Stimulated activated CD4-positive, alpha-beta T cell treated with anti-CD3 and anti-CD28 coated beads, Interleukin-1b, Interleukin-23, amount 100 ng/mL, for 1 hour (primary cell): ENCODE results near the gene TRIO.

Experiments
- DNase-seq, 2 donors: peaks; one replicate each; pipeline ENCODE4 v3.0.0-alpha.2; 2020; ENCODE audit warnings: low read depth in 2 of 2

The TRIO gene

DNA sequence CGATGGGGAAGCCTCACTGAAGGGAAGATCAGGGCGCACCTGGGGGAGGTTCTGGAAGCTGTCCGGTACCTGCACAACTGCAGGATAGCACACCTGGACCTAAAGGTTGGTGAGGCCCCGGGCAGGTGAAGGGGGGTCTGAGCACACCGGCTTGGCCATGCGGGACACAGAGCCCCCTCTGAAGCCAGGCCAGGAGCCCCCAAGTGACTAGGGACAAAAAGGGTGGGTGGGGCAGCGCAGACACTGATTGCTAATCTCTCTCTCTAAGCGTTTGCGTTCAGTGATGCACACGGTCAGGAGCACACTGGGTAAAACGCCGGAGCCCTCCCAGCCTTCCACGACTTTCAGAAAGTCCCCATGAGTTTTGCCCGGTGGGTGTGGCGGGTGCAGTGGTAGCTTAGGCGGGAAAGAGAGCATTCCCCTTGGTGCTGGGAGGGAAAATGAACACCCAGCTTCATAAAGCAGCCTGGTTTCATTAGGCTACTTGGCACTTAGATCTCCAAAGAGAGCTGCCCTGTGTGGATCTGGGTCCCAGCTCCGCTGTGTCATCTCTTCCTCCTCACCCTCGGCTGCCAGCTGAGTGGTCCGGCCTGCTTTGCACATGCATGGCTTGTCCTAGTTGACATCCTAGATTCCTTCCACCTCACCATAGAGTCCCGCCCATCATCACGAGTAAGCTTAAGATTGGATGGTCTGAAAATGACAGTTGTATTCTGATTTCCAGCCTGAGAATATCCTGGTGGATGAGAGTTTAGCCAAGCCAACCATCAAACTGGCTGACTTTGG lies 364.2 kb downstream of the TRIO start:
- no peak for DNase-seq

DNA sequence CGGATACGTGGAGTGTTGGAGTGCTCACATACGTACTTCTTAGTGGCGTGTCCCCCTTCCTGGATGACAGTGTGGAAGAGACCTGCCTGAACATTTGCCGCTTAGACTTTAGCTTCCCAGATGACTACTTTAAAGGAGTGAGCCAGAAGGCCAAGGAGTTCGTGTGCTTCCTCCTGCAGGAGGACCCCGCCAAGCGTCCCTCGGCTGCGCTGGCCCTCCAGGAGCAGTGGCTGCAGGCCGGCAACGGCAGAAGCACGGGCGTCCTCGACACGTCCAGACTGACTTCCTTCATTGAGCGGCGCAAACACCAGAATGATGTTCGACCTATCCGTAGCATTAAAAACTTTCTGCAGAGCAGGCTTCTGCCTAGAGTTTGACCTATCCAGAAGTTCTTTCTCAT lies 364.9 kb downstream of the TRIO start:
- DNase-seq = no peak

DNA sequence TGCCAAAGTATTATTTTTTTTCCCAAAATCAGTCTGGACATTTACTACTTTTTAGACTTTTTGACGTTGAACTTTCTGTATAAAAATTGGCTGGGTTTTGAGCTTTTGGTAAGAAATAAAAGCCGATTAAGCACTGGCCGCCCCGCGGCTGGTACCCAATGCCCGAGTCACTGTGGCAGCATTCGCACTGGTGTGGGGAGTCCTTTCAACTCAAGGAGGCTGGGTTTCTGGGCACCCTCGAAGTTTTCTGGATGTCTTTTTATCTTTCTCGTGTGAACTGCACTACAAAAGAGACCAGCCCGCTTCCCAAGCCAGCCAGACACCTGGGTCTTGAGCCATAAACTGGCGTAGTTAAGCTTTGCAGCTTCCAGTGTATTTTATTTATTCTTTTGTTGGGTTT lies 366.4 kb downstream of the TRIO start:
- no peak for DNase-seq

DNA sequence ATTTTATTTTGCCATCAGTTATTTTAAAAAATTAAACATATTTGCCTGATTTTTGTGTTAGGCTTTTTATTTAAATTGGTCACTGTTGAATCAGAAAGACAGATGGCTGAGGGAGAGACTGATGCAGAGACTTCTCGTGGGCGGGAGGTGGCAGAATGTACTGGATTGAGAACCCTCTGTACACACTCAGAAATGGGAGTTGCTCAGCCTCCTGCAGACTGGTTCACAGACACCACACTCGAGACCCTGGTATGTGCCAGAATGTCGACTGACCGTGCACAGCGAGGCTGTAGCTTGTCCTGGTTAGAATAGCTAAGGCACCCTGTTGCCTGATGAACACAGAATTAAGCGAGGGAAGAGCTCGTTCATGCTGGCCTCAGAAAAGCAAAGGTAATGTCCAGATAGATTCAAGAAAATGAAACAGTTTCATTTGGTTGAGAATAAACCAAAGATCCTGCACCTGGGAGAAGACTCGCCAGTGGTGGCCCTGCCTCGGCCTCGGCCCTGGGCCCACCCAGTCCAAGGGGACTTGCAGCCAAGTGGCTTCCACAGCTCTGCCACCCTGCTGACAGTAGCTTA lies 367.1 kb downstream of the TRIO start:
- no peak for DNase-seq

DNA sequence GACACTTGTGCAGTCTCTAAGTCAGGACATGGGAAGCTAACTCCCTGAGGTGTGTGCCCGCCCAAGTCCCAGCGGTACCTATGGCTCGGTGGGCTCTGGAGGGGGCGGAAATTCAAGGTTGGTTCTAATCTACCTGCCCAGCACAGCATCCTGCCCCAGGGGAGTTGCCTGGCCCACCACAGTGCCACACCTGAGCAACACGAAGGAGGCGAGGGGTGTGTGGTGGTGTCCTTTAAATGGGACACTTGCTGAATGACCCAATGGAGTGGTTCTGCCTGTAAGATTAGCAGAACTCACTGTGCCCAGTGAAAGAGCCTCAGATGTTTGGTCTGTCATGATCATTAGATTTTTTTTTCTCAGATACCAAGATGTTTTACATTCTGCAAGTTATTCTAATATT lies 367.7 kb downstream of the TRIO start:
- DNase-seq = no peak

DNA sequence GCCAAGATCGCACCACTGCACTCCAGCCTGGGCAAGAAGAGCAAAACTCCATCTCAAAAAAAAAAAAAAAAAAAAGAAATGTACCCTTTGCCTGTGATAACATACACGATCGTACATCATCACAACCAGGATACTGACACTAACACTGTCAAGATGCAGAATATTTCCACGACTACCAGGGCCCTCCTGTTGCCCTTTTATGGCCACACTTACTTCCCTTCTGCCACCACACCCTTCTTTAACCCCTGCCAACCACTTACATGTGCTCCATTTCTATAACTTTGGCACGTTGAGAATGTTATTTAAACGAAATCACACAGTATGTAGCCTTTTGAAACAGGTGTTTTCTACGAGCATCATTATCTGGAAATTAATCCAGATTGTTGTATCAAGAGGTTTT lies 369.4 kb downstream of the TRIO start:
- DNase-seq = no peak

DNA sequence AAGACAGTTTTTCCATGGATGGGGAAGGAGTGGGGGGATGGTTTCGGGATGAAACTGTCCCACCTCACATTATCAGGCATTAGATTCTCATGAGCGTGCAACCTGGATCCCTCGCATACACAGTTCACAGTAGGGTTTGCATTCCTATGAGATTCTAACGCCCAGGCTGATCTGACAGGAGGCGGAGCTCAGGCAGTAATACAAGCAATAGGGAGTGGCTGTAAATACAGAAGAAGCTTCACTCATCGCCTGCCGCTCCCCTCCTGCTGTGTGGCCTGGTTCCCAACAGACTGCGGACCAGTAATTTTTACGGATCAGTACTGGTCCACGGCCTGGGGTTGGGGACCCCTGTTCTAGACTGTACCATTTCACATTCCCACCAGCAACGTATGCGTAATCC lies 370.1 kb downstream of the TRIO start:
- no peak for DNase-seq

DNA sequence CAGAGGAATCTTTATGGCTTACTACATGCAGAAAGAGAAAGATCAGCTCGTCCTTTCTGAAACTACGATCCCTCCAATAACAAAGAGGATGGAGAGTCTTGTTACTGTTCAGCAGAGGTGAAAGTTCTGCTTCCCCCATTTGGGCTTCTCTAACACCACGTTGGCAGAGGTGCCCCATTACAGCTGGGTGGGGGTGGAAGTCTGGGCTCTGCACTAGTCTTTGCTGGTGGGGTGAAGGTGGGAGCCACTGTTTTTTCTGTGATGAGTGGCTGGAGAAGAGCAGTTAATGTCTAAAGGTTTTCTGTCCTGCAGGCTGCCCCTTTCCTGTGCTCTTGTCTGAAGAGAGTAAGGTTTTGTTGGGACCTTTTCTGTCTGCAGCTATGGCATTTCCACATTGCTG lies 373.8 kb downstream of the TRIO start:
- DNase-seq = no peak

DNA sequence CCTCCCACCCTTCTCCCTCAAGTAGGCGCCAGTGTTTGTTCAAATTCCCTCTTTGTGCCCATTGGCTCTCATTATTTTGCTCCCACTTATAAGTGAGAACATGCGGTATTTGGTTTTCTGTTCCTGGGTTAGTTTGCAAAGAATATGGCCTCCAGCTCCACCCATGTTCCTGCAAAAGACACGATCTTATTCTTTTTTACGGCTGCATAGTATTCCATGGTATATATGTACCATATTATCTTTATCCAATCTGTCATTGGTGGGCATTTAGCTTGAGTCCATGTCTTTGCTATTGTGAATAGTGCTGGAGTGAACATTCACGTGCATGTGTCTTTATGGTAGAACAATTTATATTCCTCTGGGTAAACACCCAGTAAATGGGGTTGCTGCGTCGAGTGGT lies 375.5 kb downstream of the TRIO start:
- no peak for DNase-seq

DNA sequence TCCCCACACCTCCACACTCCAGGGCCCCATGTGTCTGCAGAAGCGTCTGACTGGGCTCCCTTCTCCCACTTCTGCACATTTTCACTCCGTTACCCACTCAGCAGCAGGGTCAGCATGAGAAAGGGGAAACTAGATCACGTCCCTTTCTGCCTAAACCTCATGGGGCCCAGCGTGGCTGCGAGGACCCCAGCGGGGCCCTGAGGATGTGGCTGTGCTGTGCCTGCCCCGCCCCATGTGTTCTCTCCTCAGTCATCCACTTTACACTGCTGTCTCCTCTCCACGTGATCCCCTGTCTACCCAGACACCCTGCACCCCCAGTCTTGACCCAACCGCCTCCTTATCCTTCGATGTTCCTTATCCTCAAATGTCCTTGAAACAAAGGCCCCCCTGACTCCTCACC lies 378.6 kb downstream of the TRIO start:
- no peak for DNase-seq

DNA sequence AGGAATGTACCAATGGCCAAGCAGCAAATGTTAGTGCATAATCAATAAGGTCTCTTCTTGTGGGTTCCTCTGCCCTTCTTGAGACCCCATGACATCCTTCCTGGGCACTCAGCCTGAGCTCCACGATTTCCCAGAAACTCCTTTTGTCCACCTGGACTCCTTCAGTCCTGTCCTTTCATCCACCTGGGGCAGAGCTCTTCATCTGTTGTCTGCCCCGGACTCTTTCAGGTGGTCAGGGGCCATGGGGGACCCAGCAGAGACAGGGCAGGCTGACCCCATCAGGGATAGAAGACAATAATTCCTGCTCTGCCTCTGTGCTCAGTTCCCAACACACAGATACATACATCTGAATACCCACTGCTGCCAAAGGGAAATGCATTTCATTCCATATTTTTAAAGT lies 379.6 kb downstream of the TRIO start:
- no peak for DNase-seq

DNA sequence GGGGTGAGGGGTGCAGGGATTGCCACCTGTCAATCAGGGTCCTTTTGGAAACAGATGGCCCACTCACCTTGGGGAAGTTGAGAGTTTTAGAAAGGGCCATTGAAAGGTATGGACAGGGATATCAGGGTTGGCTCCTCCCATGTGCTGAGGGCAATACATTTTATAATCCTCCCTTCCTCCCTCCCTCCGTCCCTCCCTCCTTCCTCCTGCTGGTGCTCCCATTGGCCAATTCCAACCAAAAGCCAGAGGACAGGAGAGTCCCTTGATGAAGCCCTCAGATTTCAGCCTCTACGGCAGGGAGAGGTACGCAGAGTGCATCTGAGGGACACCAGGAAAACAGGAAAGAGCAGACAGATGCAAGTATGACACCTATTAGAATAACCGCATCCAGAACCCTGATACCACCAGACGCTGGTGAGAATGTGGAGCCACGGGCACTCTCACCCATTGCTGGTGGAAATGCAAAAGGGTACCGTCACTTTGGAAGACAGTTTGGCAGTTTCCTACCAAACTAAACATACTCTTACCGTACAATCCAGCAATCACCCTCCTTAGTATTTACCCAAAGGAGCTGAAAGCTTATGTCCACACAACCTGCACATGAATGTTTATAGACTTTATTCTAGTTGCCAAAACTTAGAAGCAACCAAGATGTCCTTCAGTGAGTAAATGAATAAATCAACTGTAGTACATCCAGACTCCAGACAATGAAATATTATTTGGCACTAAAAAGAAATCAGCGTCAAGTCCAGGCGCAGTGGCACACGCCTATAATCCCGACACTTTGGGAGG lies 380.3 kb downstream of the TRIO start:
- DNase-seq = no peak

DNA sequence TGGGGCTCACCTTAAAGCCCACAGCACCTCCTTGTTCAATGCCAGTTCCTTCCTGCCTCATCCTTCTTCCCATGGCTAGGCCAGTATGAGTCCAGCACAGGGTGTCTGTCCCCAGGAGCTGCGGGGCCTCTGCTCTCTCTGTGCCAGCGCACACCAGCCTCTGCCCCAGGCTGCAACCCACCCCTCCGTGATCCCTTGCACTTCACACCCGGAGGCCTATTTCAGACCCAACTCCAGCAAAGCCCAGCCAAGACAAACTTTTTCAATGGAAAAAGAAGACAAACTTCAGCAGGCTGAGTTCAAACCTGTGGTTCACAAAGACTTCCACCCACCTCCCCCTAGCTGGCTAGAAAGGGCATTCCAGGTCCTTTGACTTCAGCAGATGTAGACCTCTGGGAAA lies 382.3 kb downstream of the TRIO start:
- no peak for DNase-seq

DNA sequence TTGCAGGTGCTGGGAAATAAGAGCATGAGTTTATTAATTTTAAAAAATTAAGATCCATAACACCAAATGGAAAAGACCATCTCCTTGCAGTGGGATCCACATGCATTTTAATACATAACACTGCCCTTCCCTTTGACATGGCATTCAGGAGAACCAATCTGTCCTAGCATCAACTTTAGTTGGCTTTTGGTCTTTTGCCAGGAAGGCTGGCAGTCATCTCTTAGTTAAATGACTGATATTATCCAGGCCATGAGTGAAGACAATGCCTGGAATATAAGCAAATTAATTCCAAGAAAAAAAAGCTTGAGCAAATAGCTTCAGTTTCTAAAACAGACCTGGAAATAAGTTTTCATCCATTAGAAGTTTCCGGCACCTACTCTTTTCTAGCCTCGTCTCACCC lies 383.4 kb downstream of the TRIO start:
- no peak for DNase-seq

DNA sequence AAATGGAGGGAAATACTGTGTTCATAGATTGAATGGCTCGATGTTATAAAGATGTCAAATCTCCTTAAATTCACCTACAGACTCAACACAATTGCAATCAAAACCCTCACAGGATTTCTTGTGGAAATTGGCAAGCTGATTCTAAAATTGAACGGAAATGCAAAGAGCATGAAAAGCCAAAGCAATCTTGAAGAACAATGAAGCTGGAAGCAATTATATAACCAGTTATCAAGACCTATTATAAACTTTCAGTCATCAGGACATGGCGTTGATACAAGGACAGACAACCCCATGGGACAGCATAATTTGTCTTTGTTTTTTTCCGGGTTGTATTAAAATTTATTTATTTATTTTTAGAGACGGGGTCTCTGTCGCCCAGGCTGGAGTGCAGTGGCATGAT lies 385.0 kb downstream of the TRIO start:
- DNase-seq = no peak

DNA sequence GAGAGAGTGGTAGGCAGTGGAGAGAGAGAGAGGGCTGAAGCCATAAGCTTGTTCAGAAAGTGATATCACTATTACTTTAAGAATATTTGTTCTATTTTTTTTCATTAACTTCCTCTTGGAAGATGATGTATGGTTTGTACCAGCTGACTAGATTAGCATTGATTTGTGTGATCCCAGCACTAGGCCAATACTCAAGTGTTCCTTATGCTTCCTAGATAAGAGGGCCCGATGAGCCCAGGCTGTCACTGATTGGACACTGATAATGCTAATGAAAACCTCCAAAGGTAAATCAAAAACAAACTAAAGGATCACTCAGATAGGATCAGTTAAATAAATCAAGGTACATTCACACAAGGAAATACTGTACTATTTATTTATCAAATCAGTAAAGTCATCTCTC lies 385.8 kb downstream of the TRIO start:
- DNase-seq = no peak

DNA sequence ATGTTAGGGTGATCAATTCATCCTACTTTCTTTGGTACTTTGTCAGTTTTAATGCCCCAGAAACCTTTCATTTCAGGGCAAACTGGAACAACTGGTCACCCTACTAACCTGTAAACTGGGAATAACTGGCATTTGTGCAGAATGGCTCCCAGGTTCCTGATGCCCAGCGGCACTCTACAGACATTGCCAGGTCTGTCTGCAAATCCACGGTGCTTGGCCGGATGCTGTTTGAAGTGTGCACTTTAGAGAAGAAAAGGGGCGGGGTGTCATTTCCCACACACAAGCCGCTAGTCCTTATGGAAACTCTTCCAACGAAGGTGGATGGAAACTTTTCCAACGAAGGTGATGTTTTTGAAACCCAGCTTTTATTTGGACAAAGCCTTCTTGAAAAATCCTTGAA lies 388.5 kb downstream of the TRIO start:
- no peak for DNase-seq

DNA sequence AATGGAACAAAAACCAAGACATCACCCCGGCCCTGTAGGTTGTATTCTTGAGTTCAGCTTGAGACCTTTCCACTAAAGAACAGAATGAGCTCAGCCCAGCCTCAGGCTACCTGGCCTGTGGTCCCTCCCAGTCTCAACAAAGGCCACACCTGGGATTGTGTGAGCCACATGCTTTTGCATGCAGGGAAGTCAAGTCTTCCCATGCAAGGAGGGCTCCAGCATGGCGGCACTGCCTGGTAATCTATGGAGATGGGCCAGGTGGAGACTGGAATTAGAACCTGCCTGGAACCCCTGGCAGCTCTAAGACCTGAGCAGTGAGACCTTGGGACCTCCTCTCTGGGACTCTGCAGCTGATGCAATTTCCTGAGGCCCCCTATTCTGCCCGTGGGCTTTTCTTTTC lies 389.0 kb downstream of the TRIO start:
- no peak for DNase-seq

DNA sequence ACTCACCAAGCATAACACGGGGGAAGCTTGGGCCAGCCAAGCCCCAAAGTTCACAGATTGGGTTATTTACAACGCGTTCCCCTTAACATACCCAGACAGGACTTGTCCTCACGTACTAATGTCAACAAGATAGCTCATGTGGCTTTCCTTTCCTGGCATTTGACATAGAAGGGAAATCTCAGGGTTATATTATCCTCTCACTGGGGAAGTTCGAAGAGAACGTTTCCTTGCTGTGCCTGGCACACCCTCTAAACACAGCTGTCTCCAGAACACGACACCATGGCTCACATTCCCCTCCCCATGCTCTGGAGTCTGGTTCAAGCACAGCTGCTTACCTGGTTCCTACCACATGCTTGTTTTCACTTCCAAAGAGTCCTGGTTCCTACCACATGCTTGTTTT lies 391.6 kb downstream of the TRIO start:
- no peak for DNase-seq

DNA sequence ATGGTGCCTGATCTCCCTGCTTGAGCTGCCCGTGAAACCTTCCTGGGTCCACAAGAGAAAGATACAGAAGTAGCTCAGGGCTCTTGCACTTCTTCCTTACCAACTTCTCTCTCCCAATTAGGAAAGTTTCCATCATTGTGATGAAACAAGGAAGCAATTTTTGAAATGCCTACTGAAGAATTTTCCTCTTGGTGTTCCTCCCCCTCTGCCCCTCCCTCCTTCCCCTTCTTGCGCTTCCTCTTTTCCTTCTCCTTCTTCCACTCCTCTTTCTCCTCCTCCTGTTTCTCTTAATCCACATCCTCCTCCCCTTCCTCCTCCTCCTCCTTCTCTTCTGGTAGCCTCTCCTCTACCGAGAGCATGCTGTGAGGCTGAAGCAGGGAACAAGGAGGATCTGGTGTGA lies 402.2 kb downstream of the TRIO start:
- DNase-seq = no peak

DNA sequence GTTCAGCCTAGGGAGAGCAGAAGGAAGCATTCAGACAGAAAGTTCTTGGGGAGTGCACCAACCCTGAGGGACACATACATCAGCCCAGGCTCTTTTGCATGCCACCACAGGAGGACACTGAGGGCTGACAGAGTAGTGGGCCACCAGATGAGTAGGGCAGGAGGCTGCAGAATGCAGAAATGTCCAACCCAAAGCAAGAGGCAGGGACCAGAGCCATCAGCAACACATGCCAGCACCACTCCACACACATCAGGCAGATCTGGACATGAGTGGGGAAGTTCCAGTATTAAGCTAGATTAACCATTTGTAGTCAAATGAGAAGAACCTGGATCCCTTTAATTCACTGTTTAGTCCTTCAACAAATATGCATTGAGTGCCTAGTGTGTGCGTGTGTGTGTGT lies 402.7 kb downstream of the TRIO start:
- DNase-seq = no peak

DNA sequence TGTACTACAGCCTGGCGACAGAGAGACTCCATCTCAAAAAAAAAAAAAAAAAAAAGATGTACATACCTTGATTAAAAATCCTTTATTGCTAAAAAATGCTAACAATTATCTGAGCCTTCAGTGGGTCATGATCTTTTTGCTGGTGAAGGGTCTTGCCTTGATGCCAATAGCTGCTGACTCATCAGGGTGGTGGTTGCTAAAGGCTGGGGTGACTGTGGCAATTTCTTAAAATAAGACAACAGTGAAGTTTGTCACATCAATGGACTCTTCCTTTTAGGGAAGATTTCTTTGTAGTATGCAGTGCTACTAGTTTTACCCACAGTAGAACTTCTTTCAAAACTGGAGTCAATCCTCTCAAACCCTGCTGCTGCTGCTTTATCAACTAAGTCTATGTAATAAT lies 404.5 kb downstream of the TRIO start:
- DNase-seq = no peak

DNA sequence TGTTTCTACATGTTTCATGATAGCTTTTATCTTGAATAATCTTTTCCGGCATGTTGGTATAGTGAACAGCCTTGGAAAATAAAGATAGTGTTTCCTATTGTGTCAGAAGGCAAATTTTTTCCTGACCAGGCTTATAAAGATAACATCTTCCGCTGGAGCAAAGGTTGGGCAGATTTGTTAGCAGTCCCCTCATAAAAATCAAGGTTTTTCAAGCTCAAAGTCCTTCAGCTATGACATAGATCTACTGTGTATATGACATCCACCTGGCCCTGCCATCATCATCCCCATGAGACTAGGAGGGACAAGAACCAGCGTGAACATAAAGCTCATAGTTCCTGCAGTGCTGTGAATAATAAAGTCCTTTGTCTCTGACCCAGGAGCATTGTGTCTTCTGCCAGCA lies 408.1 kb downstream of the TRIO start:
- no peak for DNase-seq
